Ramos (cell line): Measurements from ENCODE around the gene DSCAM.

Experiments used
- in situ Hi-C: fragments of 300-500 bp; cut with MboI; formaldehyde crosslinking; loops from one replicate; pipeline ENCODE4 v1.14.3; 2022; ENCODE audit warnings: low sequenced_read_pairs; ENCODE audit not compliant: unreplicated experiment

DSCAM gene

GRCh38 chr21:40564318-40564717 is 282.6 kb downstream of the DSCAM start:
- in situ Hi-C loops = no loop called here

- in situ Hi-C loops = no loop called here
Measured at GRCh38 chr21:40563900-40564299, 283.1 kb downstream of the DSCAM start.

GRCh38 chr21:40562242-40563002 is 284.5 kb downstream of the DSCAM start:
- in situ Hi-C loops = no loop called here

- in situ Hi-C loops = no loop called here
Measured at GRCh38 chr21:40556442-40556968, 290.5 kb downstream of the DSCAM start.

GRCh38 chr21:40555021-40555528 is 291.9 kb downstream of the DSCAM start:
- in situ Hi-C loops = no loop called here

GRCh38 chr21:40553781-40554180 is 293.2 kb downstream of the DSCAM start:
- in situ Hi-C loops = no loop called here

GRCh38 chr21:40547906-40548513 is 298.9 kb downstream of the DSCAM start:
- in situ Hi-C loops = no loop called here

GRCh38 chr21:40546647-40547046 is 300.3 kb downstream of the DSCAM start:
- in situ Hi-C loops = no loop called here

- in situ Hi-C loops = no loop called here
Measured at GRCh38 chr21:40540216-40540615, 306.7 kb downstream of the DSCAM start.

GRCh38 chr21:40534886-40535285 is 312.1 kb downstream of the DSCAM start:
- in situ Hi-C loops = no loop called here

GRCh38 chr21:40531431-40532110 is 315.4 kb downstream of the DSCAM start:
- in situ Hi-C loops = no loop called here

- in situ Hi-C loops = no loop called here
Measured at GRCh38 chr21:40531016-40531415, 315.9 kb downstream of the DSCAM start.

GRCh38 chr21:40517646-40518045 is 329.3 kb downstream of the DSCAM start:
- in situ Hi-C loops = no loop called here

GRCh38 chr21:40516335-40516734 is 330.6 kb downstream of the DSCAM start:
- in situ Hi-C loops = no loop called here

GRCh38 chr21:40512590-40512989 is 334.4 kb downstream of the DSCAM start:
- in situ Hi-C loops = no loop called here

GRCh38 chr21:40507978-40508377 is 339.0 kb downstream of the DSCAM start:
- in situ Hi-C loops = no loop called here

- in situ Hi-C loops = no loop called here
Measured at GRCh38 chr21:40505681-40506080, 341.3 kb downstream of the DSCAM start.

- in situ Hi-C loops = no loop called here
Measured at GRCh38 chr21:40505244-40505643, 341.7 kb downstream of the DSCAM start.

- in situ Hi-C loops = no loop called here
Measured at GRCh38 chr21:40504825-40505224, 342.1 kb downstream of the DSCAM start.

- in situ Hi-C loops = no loop called here
Measured at GRCh38 chr21:40496116-40496515, 350.8 kb downstream of the DSCAM start.

- in situ Hi-C loops = no loop called here
Measured at GRCh38 chr21:40490408-40490807, 356.6 kb downstream of the DSCAM start.
